Spleen (tissue), 11 donors: ENCODE measurements around the gene C4A. TPM values are rescaled to one million over a fixed set of nuclear protein-coding genes. Genes with fewer than 3 reads are reported as not detected.
A peak's percentile ranks its signal among the peaks of the same experiment; 100 is the strongest.

ENCODE experiments used
- DNase-seq: peaks from one replicate; pipeline ENCODE4 v3.0.0-alpha.2; 2020
- H3K27ac ChIP-seq, 8 donors: fragments of 200-600 bp; sonication (generic) in 7 of 8; 1 replicate in 4 of 8; 2 replicates in 4 of 8; pipeline versions ENCODE4 v1.5.0 to v1.8.0; 2016 to 2021; ENCODE audit warnings: inconsistent platforms in 4 of 8, mild to moderate bottlenecking in 4 of 8, moderate library complexity in 1 of 8
- H3K27me3 ChIP-seq, 7 donors: fragments of 200-600 bp; sonication (generic) in 6 of 7; replicated peaks in 1 of 7; 1 replicate in 4 of 7; 2 replicates in 3 of 7; pipeline versions ENCODE4 v1.5.0 to v1.8.0; 2016 to 2021; ENCODE audit warnings: inconsistent platforms in 3 of 7, mild to moderate bottlenecking in 1 of 7
- H3K36me3 ChIP-seq, 6 donors: fragments of 200-600 bp; sonication (generic) in 5 of 6; 1 replicate in 4 of 6; 2 replicates in 2 of 6; pipeline versions ENCODE4 v1.5.0 to v1.8.0; 2016 to 2021; ENCODE audit warnings: inconsistent platforms in 2 of 6
- H3K4me1 ChIP-seq, 6 donors: fragments of 200-600 bp; sonication (generic) in 5 of 6; 1 replicate in 3 of 6; 2 replicates in 3 of 6; pipeline versions ENCODE4 v1.5.0 to v1.8.0; 2016 to 2021; ENCODE audit warnings: inconsistent platforms in 3 of 6
- H3K4me3 ChIP-seq, 8 donors: fragments of 200-600 bp; sonication (generic) in 7 of 8; 1 replicate in 4 of 8; 2 replicates in 4 of 8; pipeline versions ENCODE4 v1.5.0 to v1.8.0; 2016 to 2021; ENCODE audit warnings: inconsistent platforms in 4 of 8, mild to moderate bottlenecking in 4 of 8, moderate library complexity in 2 of 8
- H3K9me3 ChIP-seq, 8 donors: fragments of 200-600 bp; sonication (generic) in 7 of 8; 1 replicate in 4 of 8; 2 replicates in 4 of 8; pipeline versions ENCODE4 v1.5.0 to v1.8.0; 2016 to 2021; ENCODE audit warnings: inconsistent platforms in 4 of 8
- POLR2A ChIP-seq, 3 donors: fragments of 450-650 bp; IDR thresholded peaks; one replicate each; pipeline ENCODE4 v1.5.1; 2017; ENCODE audit warnings: antibody characterized with exemption in 3 of 3, mild to moderate bottlenecking in 1 of 3
- POLR2AphosphoS5 ChIP-seq, 3 donors: sonication (generic); formaldehyde crosslinking; IDR thresholded peaks; one replicate each; pipeline ENCODE4 v1.5.1; 2017; ENCODE audit warnings: antibody characterized with exemption in 3 of 3
- WGBS, 5 donors: extraction: QIAGEN DNeasy Blood & Tissue Kit in 3 of 5; methylation state at CpG; one replicate each; pipeline versions ENCODE4 v1.1.5 to v1.1.7; 2013 to 2018; 5-methylcytosine and 5-hydroxymethylcytosine counted together
- intact Hi-C: fragments of 100-400 bp; cut with DNase I; formaldehyde crosslinking; loops from one replicate; pipeline ENCODE4 v1.15.0; 2023; ENCODE audit warnings: low total_unique reads
- polyA plus RNA-seq, 3 donors: library from polyadenylated mRNA; stranded (reverse); fragments of 200-250 nt; gene quantifications; one replicate each; pipeline ENCODE4 v1.2.1, GENCODE V29; 2013
- total RNA-seq, 7 donors: library from RNA; depleted of rRNA in 3 of 7; stranded (reverse); fragments of >200 nt in 3 of 7; fragmentation: NEBNext Ultra II Directional in 4 of 7; extraction: Animal tissue kit (Norgen Biotek cat#: 25700) in 4 of 7; gene quantifications; one replicate each; pipeline versions ENCODE4 v1.1.0 to v1.2.1, GENCODE V29; 2016 to 2021
- TF ChIP-seq, protein P1 (sequence below), 11 experiments: fragments of 200-600 bp in 7 of 11; fragments of 450-650 bp in 4 of 11; sonication (generic) in 4 of 11; IDR thresholded peaks in 8 of 11; conservative IDR thresholded peaks in 3 of 11; 1 replicate in 7 of 11; 2 replicates in 4 of 11; pipeline versions ENCODE4 v1.4.0 to v1.8.0; 2016 to 2021; ENCODE audit warnings: antibody characterized with exemption in 11 of 11, inconsistent platforms in 4 of 11, mild to moderate bottlenecking in 1 of 11
- donor health status: healthy with polysubstance abuse.
- donor health status: DM: no; HTN: no; CAD: no; lungs with moderate emphysema.
- donor health status: DM: no; HTN: no; CAD: no.
- donor health status: Bipolar disorder and iron deficiency.
- donor health status: healthy.
- donor health status: DM: no; HTN: no; CAD: no.
- donor health status: DM: yes; HTN: yes; CAD: no.

The C4A gene
- total and polyA plus RNA-seq, 10 donors: 50.1 to 332 (median 116) TPM

DNA sequence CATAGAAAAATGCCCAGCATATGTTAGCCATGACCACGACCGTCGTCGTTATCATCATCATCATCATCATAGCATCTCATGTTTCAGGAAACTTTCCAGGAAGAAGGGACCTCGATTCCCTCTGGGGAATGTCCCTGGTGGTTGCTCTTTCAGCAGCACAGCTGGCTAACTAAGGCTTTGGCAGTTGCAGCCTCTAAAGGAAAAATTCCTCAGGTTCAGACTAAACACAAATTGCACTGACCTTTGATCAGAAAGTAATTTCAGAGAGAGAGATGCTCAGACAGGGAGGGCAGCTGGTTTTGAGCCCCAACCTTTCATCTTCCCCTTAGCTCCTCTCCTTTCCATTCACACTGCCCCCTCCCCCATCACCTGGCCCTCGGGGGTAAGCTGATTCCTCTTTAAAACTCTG is 41.6 kb upstream of the C4A start:
- WGBS, 5 donors: 9 to 20% (median 13%) methylated on average over 6 of the region's 6 CpGs
- Histone ChIP-seq H3K27me3 (peaks cover 0 to 32% (median 0%) of the 10 kb centered on the region in 7 donors), H3K9me3 (no peaks in the 10 kb centered on the region), H3K4me3 (no peak overlapping the region), H3K36me3 (peaks cover 0 to 64% (median 2%) of the 10 kb centered on the region in 6 donors), H3K27ac (no peak overlapping the region), H3K4me1 (peaks cover 0 to 7% (median 0%) of the 10 kb centered on the region in 6 donors)
- peak; percentile 9 for DNase-seq
- TF ChIP-seq POLR2AphosphoS5 (IDR thresholded peaks at IDR 0.05) (no peak), POLR2A (IDR thresholded peaks at IDR 0.05) (no peak)
- TF ChIP-seq, protein P1, sequence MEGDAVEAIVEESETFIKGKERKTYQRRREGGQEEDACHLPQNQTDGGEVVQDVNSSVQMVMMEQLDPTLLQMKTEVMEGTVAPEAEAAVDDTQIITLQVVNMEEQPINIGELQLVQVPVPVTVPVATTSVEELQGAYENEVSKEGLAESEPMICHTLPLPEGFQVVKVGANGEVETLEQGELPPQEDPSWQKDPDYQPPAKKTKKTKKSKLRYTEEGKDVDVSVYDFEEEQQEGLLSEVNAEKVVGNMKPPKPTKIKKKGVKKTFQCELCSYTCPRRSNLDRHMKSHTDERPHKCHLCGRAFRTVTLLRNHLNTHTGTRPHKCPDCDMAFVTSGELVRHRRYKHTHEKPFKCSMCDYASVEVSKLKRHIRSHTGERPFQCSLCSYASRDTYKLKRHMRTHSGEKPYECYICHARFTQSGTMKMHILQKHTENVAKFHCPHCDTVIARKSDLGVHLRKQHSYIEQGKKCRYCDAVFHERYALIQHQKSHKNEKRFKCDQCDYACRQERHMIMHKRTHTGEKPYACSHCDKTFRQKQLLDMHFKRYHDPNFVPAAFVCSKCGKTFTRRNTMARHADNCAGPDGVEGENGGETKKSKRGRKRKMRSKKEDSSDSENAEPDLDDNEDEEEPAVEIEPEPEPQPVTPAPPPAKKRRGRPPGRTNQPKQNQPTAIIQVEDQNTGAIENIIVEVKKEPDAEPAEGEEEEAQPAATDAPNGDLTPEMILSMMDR (IDR thresholded peaks at IDR 0.05 in 8 of 11, conservative IDR thresholded peaks at IDR 0.05 in 3 of 11): no peak
- intact Hi-C loops: no loop called here

- Histone ChIP-seq H3K4me3 (no peak overlapping the region), H3K36me3 (peaks cover 0 to 59% (median 2%) of the 10 kb centered on the region in 6 donors), H3K9me3 (no peaks in the 10 kb centered on the region), H3K4me1 (peaks cover 0 to 19% (median 0%) of the 10 kb centered on the region in 6 donors), H3K27ac (no peak overlapping the region), H3K27me3 (peaks cover 0 to 36% (median 0%) of the 10 kb centered on the region in 7 donors)
- intact Hi-C loops: no loop called here
- DNase-seq: peak; percentile 52
- TF ChIP-seq POLR2AphosphoS5 (IDR thresholded peaks at IDR 0.05) (no peak), POLR2A (IDR thresholded peaks at IDR 0.05) (no peak)
- TF ChIP-seq, protein P1 (IDR thresholded peaks at IDR 0.05 in 8 of 11, conservative IDR thresholded peaks at IDR 0.05 in 3 of 11): no peak
- 80 to 94% (median 87%) methylated on average over 3 of the region's 3 CpGs for WGBS, 5 donors
These were observed 38.1 kb upstream of the C4A start for GRCh38 chr6:31943742-31944141.

GRCh38 chr6:31945154-31945506 is 36.7 kb upstream of the C4A start:
- Histone ChIP-seq H3K4me1 (peaks cover 0 to 19% (median 0%) of the 10 kb centered on the region in 6 donors), H3K36me3 (peaks cover 0 to 52% (median 2%) of the 10 kb centered on the region in 6 donors), H3K27me3 (peaks cover 0 to 36% (median 0%) of the 10 kb centered on the region in 7 donors), H3K27ac (peak overlapping the region in 7 of 8 donors; percentile 57 to 79 (median 67)), H3K9me3 (no peaks in the 10 kb centered on the region), H3K4me3 (peak overlapping the region in 1 of 8 donors; percentile 6)
- peak; percentile 35 for DNase-seq
- TF ChIP-seq, protein P1 (IDR thresholded peaks at IDR 0.05 in 8 of 11, conservative IDR thresholded peaks at IDR 0.05 in 3 of 11): no peak
- intact Hi-C loops: no loop called here
- 72 to 88% (median 82%) methylated on average over 9 of the region's 9 CpGs for WGBS, 5 donors

- no peaks in the 10 kb centered on the region for H3K9me3 ChIP-seq
- peak within 1 kb of the TSS in 7 of 8 donors; percentile 57 to 79 (median 67) for H3K27ac ChIP-seq
- intact Hi-C loops: no loop called here
- H3K36me3 ChIP-seq: peaks cover 0 to 52% (median 2%) of the 10 kb centered on the region in 6 donors
- DNase-seq: peak; percentile 70
- H3K27me3 ChIP-seq: peaks cover 0 to 36% (median 0%) of the 10 kb centered on the region in 7 donors
- 50 to 57% (median 54%) methylated on average over 11 of the region's 11 CpGs for WGBS, 5 donors
- TF ChIP-seq, protein P1 (IDR thresholded peaks at IDR 0.05 in 8 of 11, conservative IDR thresholded peaks at IDR 0.05 in 3 of 11): no peak
- TF ChIP-seq POLR2A (IDR thresholded peaks at IDR 0.05) (no peak), POLR2AphosphoS5 (IDR thresholded peaks at IDR 0.05) (peak in 2 of 3 donors; percentile 17 to 52)
- H3K4me1 ChIP-seq: peaks cover 0 to 19% (median 0%) of the 10 kb centered on the region in 6 donors
- H3K4me3 ChIP-seq: peak within 1 kb of the TSS in 2 of 8 donors; percentile 11 to 18
These were observed 36.1 kb upstream of the C4A start, which contains the start of gene CFB for GRCh38 chr6:31945507-31946369. Gene CFB (plus strand): TSS chr6:31946095. CDS start chr6:31946222, 127 bp downstream.
